DMS79 treated with DMSO at 0.1 percent for 48 hours (cell line): ENCODE data around the gene EDC3.
"Not testable (repeated sequence)": the region's sequence is repeated elsewhere in the genome, so short reads cannot be mapped to it uniquely, and the experiment has no call there.

ENCODE experiments used
- DNase-seq: peaks from one replicate; lab custom pipeline; 2025; lab: John Stamatoyannopoulos, UW

The EDC3 gene

GRCh38 chr15:74648051-74648842 lies 47.6 kb downstream of the EDC3 start:
- no peak for DNase-seq

DNA sequence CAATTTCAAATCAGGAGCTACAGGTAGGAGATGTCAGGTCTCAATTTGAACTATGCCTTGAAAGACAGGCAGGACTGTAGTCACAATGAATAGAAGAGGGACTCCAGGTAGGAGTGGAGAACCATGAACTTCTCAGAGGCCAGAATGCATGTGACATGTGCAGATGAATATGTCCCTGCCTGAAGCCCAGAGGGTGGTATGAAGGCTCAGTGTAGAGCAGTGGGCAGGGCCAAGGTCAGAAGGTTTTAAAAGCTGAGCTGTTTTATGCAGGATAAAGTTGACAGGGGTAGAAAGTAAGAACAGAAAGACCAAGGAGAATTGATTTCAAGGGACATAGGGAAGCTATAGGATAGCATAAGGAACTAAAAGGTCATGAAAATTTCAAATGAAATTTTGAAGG lies 49.3 kb downstream of the EDC3 start:
- DNase-seq = no peak

DNA sequence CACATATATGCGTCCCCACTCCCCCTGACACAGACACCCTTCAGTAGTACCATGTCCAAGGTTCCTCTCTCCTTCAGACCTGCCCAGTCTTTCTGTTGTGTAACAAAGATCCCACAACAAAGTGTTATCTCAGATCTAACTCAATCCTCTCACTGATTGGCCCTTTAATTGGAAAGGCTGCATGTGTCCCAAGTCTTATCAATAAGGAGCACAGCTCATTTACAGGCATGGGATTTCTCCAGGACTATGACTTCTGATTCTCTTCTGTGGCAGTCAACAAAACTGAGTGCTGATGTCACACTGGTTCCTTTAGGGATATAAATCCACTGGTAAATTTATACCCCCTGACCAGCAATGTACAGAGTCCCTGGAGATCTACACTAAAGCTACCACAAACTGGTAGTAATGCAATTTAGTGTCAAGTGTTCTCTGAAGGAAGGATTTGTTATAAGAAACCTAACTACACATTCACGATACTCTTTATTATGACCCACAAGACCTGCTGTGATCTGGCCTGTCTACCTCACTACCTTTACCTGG lies 52.1 kb downstream of the EDC3 start:
- DNase-seq = no peak

GRCh38 chr15:74642734-74643664 lies 52.8 kb downstream of the EDC3 start:
- DNase-seq = peak; percentile 33

DNA sequence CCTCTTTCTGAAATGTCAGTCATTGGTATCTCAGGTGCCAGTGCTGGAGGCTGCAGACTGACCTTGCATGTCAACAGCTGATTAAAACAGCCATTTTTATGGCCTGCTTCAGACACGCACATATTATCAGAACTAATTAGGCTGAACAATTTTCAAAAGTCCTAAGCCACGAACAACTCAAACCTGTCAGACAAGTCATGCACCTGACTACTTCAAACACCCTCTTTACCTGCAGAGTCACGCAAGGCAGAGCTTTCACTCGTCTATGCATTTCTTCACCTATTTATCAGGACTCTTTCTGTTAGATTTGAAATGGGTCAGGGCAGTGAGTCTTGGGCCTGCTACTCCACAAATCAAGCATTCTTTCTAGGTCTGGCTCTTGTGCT lies 53.5 kb downstream of the EDC3 start:
- DNase-seq = peak; percentile 84

DNA sequence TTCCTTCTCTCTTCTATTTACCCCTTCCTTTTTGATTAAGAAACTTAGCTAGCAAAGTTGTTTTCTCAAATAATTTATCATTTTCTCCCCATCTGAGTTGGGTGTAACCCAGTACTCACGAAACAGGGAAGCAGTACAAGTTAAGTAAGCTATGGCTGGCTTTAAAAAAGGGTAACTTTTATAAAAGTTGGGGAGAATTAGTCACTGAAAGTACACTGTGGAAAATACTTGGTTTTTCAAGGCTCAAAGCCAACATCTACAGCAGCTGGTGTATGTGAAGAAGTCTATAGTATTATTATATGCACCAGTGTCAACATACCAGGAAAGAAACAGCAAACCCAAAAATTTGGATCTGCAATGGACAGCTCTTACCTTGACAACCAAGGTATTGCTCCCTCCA lies 54.7 kb downstream of the EDC3 start:
- DNase-seq = no peak

DNA sequence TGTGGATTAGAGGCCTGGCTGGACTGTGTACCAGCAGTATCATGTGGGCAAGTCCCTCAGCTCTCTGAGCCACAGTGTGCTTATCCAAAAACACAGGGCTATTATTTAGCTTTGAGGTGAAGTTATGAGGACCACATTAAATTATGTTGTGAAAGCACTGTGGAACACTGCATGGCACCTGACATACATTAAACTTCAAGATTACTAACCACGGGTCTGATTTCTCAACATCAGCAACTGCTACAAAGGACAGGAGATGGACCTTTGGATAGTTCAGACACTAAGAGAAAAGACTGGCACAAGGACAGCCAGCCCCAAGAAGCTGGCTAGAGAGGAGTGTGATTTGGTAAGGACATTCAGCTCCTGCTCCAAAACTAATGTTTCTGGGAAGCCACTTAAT lies 58.8 kb downstream of the EDC3 start:
- DNase-seq = no peak

GRCh38 chr15:74635228-74635627 lies 60.6 kb downstream of the EDC3 start:
- peak; percentile 5 for DNase-seq

DNA sequence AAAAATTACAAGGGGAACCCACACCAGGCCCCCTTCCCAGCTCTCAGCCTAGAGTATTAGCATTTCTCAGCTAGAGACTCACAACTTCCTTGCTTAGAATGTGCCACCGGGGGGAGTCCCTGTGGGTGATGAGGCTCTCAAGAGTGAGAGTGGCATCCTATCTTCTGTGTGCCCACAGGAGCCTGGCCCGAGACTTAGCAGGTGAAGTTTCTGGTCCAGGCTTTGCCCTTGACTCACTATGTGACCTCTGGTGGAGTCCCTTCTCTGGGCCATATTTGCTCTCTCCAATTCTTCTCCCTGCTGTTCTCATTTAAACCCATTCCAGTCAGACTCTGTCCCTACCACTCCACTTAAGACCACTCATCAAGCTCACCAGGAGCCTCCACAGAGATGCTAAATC lies 62.0 kb downstream of the EDC3 start:
- DNase-seq = no peak

- DNase-seq = no peak
These were observed 63.2 kb downstream of the EDC3 start for GRCh38 chr15:74632601-74633000.

DNA sequence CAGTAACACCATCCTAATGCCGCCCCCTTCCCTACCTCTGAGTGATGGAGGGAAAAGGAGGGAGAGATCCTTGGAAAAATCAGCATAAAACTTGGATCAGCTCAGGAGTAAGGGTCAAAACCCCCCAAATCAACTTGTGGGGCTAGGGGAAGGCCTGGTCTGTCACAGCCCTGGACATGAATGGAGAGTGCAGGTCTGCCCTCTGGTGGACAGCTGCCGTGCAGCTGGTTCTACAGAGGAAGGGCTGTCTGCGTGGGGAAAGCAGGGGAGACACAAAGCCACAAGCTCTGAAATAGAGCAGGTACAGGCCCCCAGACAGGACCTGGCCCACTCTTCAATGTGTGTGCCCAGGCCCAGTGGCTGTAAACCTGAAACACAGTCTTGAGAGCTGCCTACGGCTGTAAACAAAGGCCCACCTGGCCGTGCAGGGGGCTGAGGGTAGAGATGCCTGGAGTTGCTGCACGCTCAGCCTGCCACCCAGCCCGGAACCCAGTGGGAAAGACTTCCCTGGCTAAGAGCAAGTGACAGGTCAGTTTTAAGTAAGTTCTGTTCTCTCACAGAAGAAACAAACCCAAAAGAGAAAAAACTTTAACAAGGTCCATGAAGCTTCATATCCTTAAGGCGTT lies 63.8 kb downstream of the EDC3 start:
- DNase-seq = no peak

GRCh38 chr15:74631408-74631807 lies 64.4 kb downstream of the EDC3 start:
- no peak for DNase-seq

GRCh38 chr15:74631087-74631385 lies 64.8 kb downstream of the EDC3 start:
- DNase-seq = no peak

DNA sequence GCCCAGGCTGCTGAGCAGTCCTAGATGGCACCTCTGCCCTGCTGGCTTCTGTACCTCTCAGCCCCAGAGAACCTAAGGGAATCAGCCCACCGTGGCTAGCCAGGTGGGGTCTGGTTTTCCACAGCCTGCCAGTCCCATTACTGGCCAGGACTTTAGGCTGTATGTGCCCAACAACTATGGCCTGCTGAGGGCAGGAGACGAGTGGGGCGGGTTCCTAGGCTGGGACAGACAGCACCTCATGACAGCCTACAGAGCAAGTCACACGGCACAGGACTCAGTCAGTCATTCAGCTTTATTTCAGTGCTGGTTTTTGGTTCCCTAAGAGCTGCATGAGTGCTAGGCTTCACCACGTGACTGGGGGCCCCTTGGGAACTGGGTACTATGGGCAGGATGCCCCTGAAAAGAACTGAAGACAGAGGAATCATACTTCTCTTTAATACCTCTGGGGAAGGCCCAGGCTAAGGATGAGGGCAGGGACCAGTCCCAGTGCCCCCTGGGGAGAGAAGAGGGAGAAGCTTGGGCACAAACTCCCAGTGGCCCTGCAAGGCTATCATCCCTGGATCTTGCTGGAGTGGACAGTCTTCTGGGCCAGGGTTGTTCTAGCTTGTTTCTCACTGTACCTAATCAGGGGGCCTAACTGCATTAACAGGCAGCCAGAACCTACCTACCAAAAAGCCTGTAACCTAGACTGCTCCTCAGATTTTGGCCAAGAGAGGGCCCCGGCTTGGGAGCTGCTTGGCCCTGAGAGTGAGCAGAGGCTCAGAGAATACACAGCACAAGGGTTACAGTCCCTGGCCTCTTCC lies 65.3 kb downstream of the EDC3 start:
- no peak for DNase-seq

DNA sequence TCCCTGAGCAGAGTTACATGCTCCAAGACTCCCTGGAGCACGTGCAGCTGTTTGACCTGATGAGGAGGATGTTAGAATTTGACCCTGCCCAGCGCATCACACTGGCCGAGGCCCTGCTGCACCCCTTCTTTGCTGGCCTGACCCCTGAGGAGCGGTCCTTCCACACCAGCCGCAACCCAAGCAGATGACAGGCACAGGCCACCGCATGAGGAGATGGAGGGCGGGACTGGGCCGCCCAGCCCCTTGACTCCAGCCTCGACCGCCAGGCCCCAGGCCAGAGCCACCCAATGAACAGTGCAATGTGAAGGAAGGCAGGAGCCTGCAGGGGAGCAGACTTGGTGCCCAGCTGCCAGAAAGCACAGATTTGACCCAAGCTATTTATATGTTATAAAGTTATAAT lies 66.1 kb downstream of the EDC3 start:
- DNase-seq = not testable (repeated sequence)

- no peak for DNase-seq
These were observed 66.9 kb downstream of the EDC3 start for GRCh38 chr15:74628949-74629348.

GRCh38 chr15:74628199-74628598 lies 67.6 kb downstream of the EDC3 start:
- no peak for DNase-seq

DNA sequence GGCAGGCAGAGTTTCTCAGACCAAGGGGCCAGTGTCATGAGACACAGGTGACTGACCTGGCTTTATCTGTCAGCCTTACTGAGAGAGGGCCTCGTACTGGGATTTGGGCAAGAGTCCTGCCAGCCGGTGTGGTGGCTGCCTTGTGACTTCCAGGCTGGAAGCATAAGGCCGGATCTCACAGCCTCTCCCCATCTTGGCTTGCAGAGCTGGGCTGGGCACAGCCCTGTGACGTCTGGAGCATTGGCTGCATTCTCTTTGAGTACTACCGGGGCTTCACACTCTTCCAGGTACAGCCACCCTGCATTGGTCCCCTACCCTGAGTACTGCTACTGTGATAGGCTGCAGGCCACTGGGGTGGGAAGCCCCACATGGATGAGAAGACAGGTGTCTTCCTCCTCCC lies 68.1 kb downstream of the EDC3 start:
- DNase-seq = no peak

- no peak for DNase-seq
These were observed 68.8 kb downstream of the EDC3 start for GRCh38 chr15:74626752-74627692.

DNA sequence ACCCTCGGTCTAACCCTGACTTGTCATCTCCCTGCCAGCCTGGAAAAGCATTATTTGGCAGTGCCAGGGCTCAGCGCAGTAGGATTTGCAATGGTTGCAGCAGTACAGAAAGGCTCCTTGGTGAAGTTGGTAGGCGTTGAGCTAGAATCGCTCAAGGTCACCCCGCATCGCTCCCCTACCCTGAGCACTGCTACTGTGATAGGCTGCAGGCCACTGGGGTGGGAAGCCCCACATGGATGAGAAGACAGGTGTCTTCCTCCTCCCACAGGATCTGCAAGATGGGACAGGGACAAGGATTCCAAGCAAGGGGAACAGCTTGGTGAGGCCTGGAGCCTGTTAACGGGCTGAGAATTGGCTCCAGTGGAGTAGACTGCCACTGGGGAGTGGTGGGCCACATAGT lies 69.5 kb downstream of the EDC3 start:
- DNase-seq = no peak

- no peak for DNase-seq
These were observed 70.1 kb downstream of the EDC3 start for GRCh38 chr15:74625693-74626092.
